Neural progenitor cell (in vitro differentiated cells): ENCODE data around the gene CCNY. TPM values are rescaled to one million over a fixed set of nuclear protein-coding genes. Genes with fewer than 3 reads are reported as not detected.

Experiments
- DNase-seq: peaks from one replicate; pipeline ENCODE4 v3.0.0-alpha.2; 2016; ENCODE audit warnings: low spot score
- H2AFZ ChIP-seq: fragments of 200-600 bp; sonication (generic); replicated peaks from 2 replicates; pipeline ENCODE4 v1.6.1; 2016; ENCODE audit warnings: antibody characterized with exemption
- H3F3A ChIP-seq: fragments of 200-600 bp; sonication (generic); 2 replicates; pipeline ENCODE4 v1.6.1; 2016; ENCODE audit warnings: antibody characterized with exemption, low read depth
- H3K27ac ChIP-seq: fragments of 200-600 bp; sonication (generic); 2 replicates; pipeline ENCODE4 v1.5.1; 2016; ENCODE audit warnings: mild to moderate bottlenecking
- H3K27me3 ChIP-seq: fragments of 200-600 bp; sonication (generic); 2 replicates; pipeline ENCODE4 v1.6.1; 2016; ENCODE audit warnings: mild to moderate bottlenecking, moderate library complexity
- H3K36me3 ChIP-seq: fragments of 200-600 bp; sonication (generic); 2 replicates; pipeline ENCODE4 v1.5.1; 2016
- H3K4me1 ChIP-seq: fragments of 200-600 bp; sonication (generic); 2 replicates; pipeline ENCODE4 v1.6.1; 2016; ENCODE audit warnings: mixed run types
- H3K4me2 ChIP-seq: fragments of 200-600 bp; sonication (generic); 2 replicates; pipeline ENCODE4 v1.6.1; 2016
- H3K4me3 ChIP-seq: fragments of 200-600 bp; sonication (generic); 2 replicates; pipeline ENCODE4 v1.5.1; 2016
- H3K79me2 ChIP-seq: fragments of 200-600 bp; sonication (generic); 2 replicates; pipeline ENCODE4 v1.6.1; 2016; ENCODE audit warnings: low read depth
- H3K9ac ChIP-seq: fragments of 200-600 bp; sonication (generic); 2 replicates; pipeline ENCODE4 v1.6.1; 2016
- H3K9me3 ChIP-seq: fragments of 200-600 bp; sonication (generic); 2 replicates; pipeline ENCODE4 v1.5.1; 2016; ENCODE audit warnings: low read depth
- H4K20me1 ChIP-seq: fragments of 200-600 bp; sonication (generic); 2 replicates; pipeline ENCODE4 v1.6.1; 2016; ENCODE audit warnings: low read depth
- H3K27ac Mint-ChIP-seq: 3 replicates; pipeline ENCODE4 v1.8.0; 2021; ENCODE audit warnings: mixed read lengths
- H3K27me3 Mint-ChIP-seq: 2 replicates; pipeline ENCODE4 v1.8.0; 2022; ENCODE audit warnings: low read depth, mild to moderate bottlenecking, inconsistent platforms, moderate library complexity, mixed read lengths; ENCODE audit not compliant: insufficient read depth
- H3K36me3 Mint-ChIP-seq: 3 replicates; pipeline ENCODE4 v1.8.0; 2021; ENCODE audit warnings: mixed read lengths
- H3K4me1 Mint-ChIP-seq: 3 replicates; pipeline ENCODE4 v1.8.0; 2021; ENCODE audit warnings: mixed read lengths
- H3K4me3 Mint-ChIP-seq: 3 replicates; pipeline ENCODE4 v1.8.0; 2021; ENCODE audit warnings: mild to moderate bottlenecking, moderate library complexity, mixed read lengths
- H3K9me3 Mint-ChIP-seq: 3 replicates; pipeline ENCODE4 v1.8.0; 2020; ENCODE audit warnings: mixed read lengths
- CTCF ChIP-seq: fragments of 200-600 bp; sonication (generic); IDR thresholded peaks from 2 replicates; pipeline ENCODE4 v1.5.1; 2017; ENCODE audit warnings: antibody characterized with exemption, mild to moderate bottlenecking
- EZH2 ChIP-seq: fragments of 200-600 bp; sonication (generic); IDR thresholded peaks from 2 replicates; pipeline ENCODE4 v1.6.1; 2017; ENCODE audit warnings: antibody characterized with exemption, mild to moderate bottlenecking, moderate library complexity
- EZH2phosphoT487 ChIP-seq: fragments of 200-600 bp; sonication (generic); IDR thresholded peaks from 2 replicates; pipeline ENCODE4 v1.6.1; 2017; ENCODE audit warnings: antibody characterized with exemption
- total RNA-seq: library from RNA; depleted of rRNA; stranded (reverse); fragments of >200 nt; gene quantifications from 2 replicates; pipeline ENCODE4 v1.2.3, GENCODE V29; 2015; ENCODE audit warnings: low replicate concordance

CCNY gene
- total RNA-seq, 1 donor from 2014 or later, result 46.7 TPM

GRCh38 chr10:35396560-35397434 is 60.5 kb downstream of the CCNY start:
- Histone ChIP-seq H3K9ac (no peak overlapping the region), H3K27me3 (no peaks in the 10 kb centered on the region), H4K20me1 (peaks cover 97% of the 10 kb centered on the region), H3K4me2 (peak overlapping the region; percentile 20), H3K9me3 (no peaks in the 10 kb centered on the region), H3F3A (peaks cover 14% of the 10 kb centered on the region), H3K27ac (no peak overlapping the region), H2AFZ (no peak overlapping the region), H3K4me3 (no peak overlapping the region), H3K4me1 (peaks cover 78% of the 10 kb centered on the region), H3K79me2 (peaks cover 100% of the 10 kb centered on the region), H3K36me3 (no peaks in the 10 kb centered on the region)
- Mint-ChIP-seq H3K4me3 (no peak overlapping the region), H3K4me1 (peaks cover 70% of the 10 kb centered on the region), H3K27ac (peak overlapping the region; percentile 91), H3K27me3 (peaks cover 8% of the 10 kb centered on the region), H3K36me3 (no peaks in the 10 kb centered on the region), H3K9me3 (peaks cover 2% of the 10 kb centered on the region)
- no peak for DNase-seq
- TF ChIP-seq CTCF, result no peak
- TF ChIP-seq EZH2, result no peak
- no peak for TF ChIP-seq EZH2phosphoT487

GRCh38 chr10:35397953-35398352 is 61.6 kb downstream of the CCNY start:
- Histone ChIP-seq H3K9me3 (no peaks in the 10 kb centered on the region), H3K36me3 (no peaks in the 10 kb centered on the region), H3K4me3 (no peak overlapping the region), H3K9ac (no peak overlapping the region), H2AFZ (no peak overlapping the region), H3K79me2 (peaks cover 100% of the 10 kb centered on the region), H3K4me2 (no peak overlapping the region), H3K4me1 (peaks cover 71% of the 10 kb centered on the region), H3K27ac (no peak overlapping the region), H3K27me3 (no peaks in the 10 kb centered on the region), H3F3A (peaks cover 13% of the 10 kb centered on the region), H4K20me1 (peaks cover 90% of the 10 kb centered on the region)
- H3K9me3 Mint-ChIP-seq, result no peaks in the 10 kb centered on the region
- H3K4me3 Mint-ChIP-seq, result no peak overlapping the region
- no peak for DNase-seq
- peaks cover 4% of the 10 kb centered on the region for H3K27me3 Mint-ChIP-seq
- TF ChIP-seq EZH2phosphoT487, result no peak
- no peak for TF ChIP-seq CTCF
- TF ChIP-seq EZH2, result no peak
- H3K27ac Mint-ChIP-seq, result peak overlapping the region; percentile 47
- no peaks in the 10 kb centered on the region for H3K36me3 Mint-ChIP-seq
- H3K4me1 Mint-ChIP-seq, result peaks cover 62% of the 10 kb centered on the region

GRCh38 chr10:35398355-35398754 is 62.0 kb downstream of the CCNY start:
- peaks cover 9% of the 10 kb centered on the region for H3F3A ChIP-seq
- H3K9ac ChIP-seq, result no peak overlapping the region
- peak overlapping the region; percentile 50 for H3K27ac Mint-ChIP-seq
- H3K27ac ChIP-seq, result no peak overlapping the region
- H4K20me1 ChIP-seq, result peaks cover 86% of the 10 kb centered on the region
- H3K4me3 Mint-ChIP-seq, result no peak overlapping the region
- H3K4me2 ChIP-seq, result no peak overlapping the region
- no peaks in the 10 kb centered on the region for H3K27me3 ChIP-seq
- peaks cover 67% of the 10 kb centered on the region for H3K4me1 ChIP-seq
- no peaks in the 10 kb centered on the region for H3K9me3 Mint-ChIP-seq
- H3K36me3 ChIP-seq, result no peaks in the 10 kb centered on the region
- no peak overlapping the region for H3K4me3 ChIP-seq
- H3K27me3 Mint-ChIP-seq, result peaks cover 4% of the 10 kb centered on the region
- H3K9me3 ChIP-seq, result no peaks in the 10 kb centered on the region
- peaks cover 99% of the 10 kb centered on the region for H3K79me2 ChIP-seq
- peaks cover 58% of the 10 kb centered on the region for H3K4me1 Mint-ChIP-seq
- no peaks in the 10 kb centered on the region for H3K36me3 Mint-ChIP-seq
- TF ChIP-seq CTCF (no peak), EZH2phosphoT487 (no peak), EZH2 (no peak)
- H2AFZ ChIP-seq, result no peak overlapping the region
- no peak for DNase-seq
